H9 (cell line): Measurements from ENCODE around the gene MRPL44. TPM values are rescaled to one million over a fixed set of nuclear protein-coding genes. Genes with fewer than 3 reads are reported as not detected.

Source experiments
- DNase-seq: peaks from one replicate; pipeline ENCODE4 v3.0.0-alpha.2; 2017
- H2AFZ ChIP-seq: one replicate; pipeline ENCODE4 v1.6.1; 2013; ENCODE audit warnings: mild to moderate bottlenecking, low read length, control low read depth, moderate library complexity
- H2AK5ac ChIP-seq: 2 replicates; pipeline ENCODE4 v1.6.1; 2013; ENCODE audit warnings: low read length, control low read depth, mixed read lengths; ENCODE audit not compliant: insufficient read length
- H2BK120ac ChIP-seq: one replicate; pipeline ENCODE4 v1.6.1; 2013; ENCODE audit warnings: low read depth, mild to moderate bottlenecking, low read length, control low read depth, inconsistent platforms; ENCODE audit not compliant: poor library complexity, severe bottlenecking
- H2BK12ac ChIP-seq: 2 replicates; pipeline ENCODE4 v1.6.1; 2013; ENCODE audit warnings: low read length, control low read depth, mixed read lengths, low read depth; ENCODE audit not compliant: insufficient read length
- H2BK15ac ChIP-seq: 2 replicates; pipeline ENCODE4 v1.6.1; 2013; ENCODE audit warnings: low read depth, low read length, control low read depth
- H2BK20ac ChIP-seq: one replicate; pipeline ENCODE4 v1.6.1; 2013; ENCODE audit warnings: low read depth, mild to moderate bottlenecking, low read length, control low read depth, inconsistent platforms; ENCODE audit not compliant: poor library complexity, severe bottlenecking
- H2BK5ac ChIP-seq: 2 replicates; pipeline ENCODE4 v1.6.1; 2013; ENCODE audit warnings: low read length, control low read depth, mixed read lengths; ENCODE audit not compliant: insufficient read length
- H3K14ac ChIP-seq: 2 replicates; pipeline ENCODE4 v1.6.1; 2013; ENCODE audit warnings: low read length, control low read depth; ENCODE audit not compliant: insufficient read depth
- H3K18ac ChIP-seq: 2 replicates; pipeline ENCODE4 v1.6.1; 2013; ENCODE audit warnings: low read depth, mild to moderate bottlenecking, mixed read lengths, low read length, control low read depth; ENCODE audit not compliant: insufficient read length
- H3K23ac ChIP-seq: 2 replicates; pipeline ENCODE4 v1.6.1; 2013; ENCODE audit warnings: low read length, control low read depth, mixed read lengths, low read depth; ENCODE audit not compliant: insufficient read length
- H3K23me2 ChIP-seq: 2 replicates; pipeline ENCODE4 v1.6.1; 2013; ENCODE audit warnings: low read depth, mild to moderate bottlenecking, mixed read lengths, low read length, control low read depth; ENCODE audit not compliant: insufficient read length, poor library complexity, severe bottlenecking
- H3K27ac ChIP-seq: 2 replicates; pipeline ENCODE4 v1.5.1; 2013; ENCODE audit warnings: low read length, control low read depth, mixed read lengths, low read depth; ENCODE audit not compliant: insufficient read length
- H3K27me3 ChIP-seq: 2 replicates; pipeline ENCODE4 v1.6.1; 2013; ENCODE audit warnings: low read length, control low read depth, inconsistent platforms; ENCODE audit not compliant: insufficient read depth
- H3K4ac ChIP-seq: 2 replicates; pipeline ENCODE4 v1.6.1; 2013; ENCODE audit warnings: low read depth, mild to moderate bottlenecking, control low read depth, inconsistent platforms, low read length, moderate library complexity
- H3K4me1 ChIP-seq: 2 replicates; pipeline ENCODE4 v1.6.1; 2013; ENCODE audit warnings: low read length, control low read depth, inconsistent platforms; ENCODE audit not compliant: insufficient read depth
- H3K4me2 ChIP-seq: 2 replicates; pipeline ENCODE4 v1.6.1; 2013; ENCODE audit warnings: low read length, control low read depth, mixed read lengths; ENCODE audit not compliant: insufficient read length, insufficient read depth
- H3K56ac ChIP-seq: 2 replicates; pipeline ENCODE4 v1.6.1; 2013; ENCODE audit warnings: low read depth, mild to moderate bottlenecking, mixed read lengths, low read length, control low read depth; ENCODE audit not compliant: insufficient read length
- H3K79me1 ChIP-seq: 2 replicates; pipeline ENCODE4 v1.6.1; 2013; ENCODE audit warnings: low read depth, mild to moderate bottlenecking, moderate library complexity, low read length, control low read depth, inconsistent platforms; ENCODE audit not compliant: insufficient read depth, poor library complexity, severe bottlenecking
- H3K79me2 ChIP-seq: 2 replicates; pipeline ENCODE4 v1.6.1; 2013; ENCODE audit warnings: low read length, control low read depth, inconsistent platforms; ENCODE audit not compliant: insufficient read depth
- H3K9ac ChIP-seq: 2 replicates; pipeline ENCODE4 v1.6.1; 2013; ENCODE audit warnings: low read length, control low read depth, mixed read lengths; ENCODE audit not compliant: insufficient read length; ENCODE audit errors: extremely low read depth
- H3K9me3 ChIP-seq: one replicate; pipeline ENCODE4 v1.6.1; 2013; ENCODE audit warnings: low read depth, low read length, inconsistent platforms; ENCODE audit not compliant: control insufficient read depth
- H3T11ph ChIP-seq: one replicate; pipeline ENCODE4 v1.6.1; 2013; ENCODE audit warnings: mild to moderate bottlenecking, low read length, control low read depth, inconsistent platforms
- H4K20me1 ChIP-seq: one replicate; pipeline ENCODE4 v1.6.1; 2013; ENCODE audit not compliant: control insufficient read depth, insufficient read length, insufficient read depth
- H4K5ac ChIP-seq: 2 replicates; pipeline ENCODE4 v1.6.1; 2013; ENCODE audit warnings: low read depth, mild to moderate bottlenecking, mixed read lengths, low read length, control low read depth; ENCODE audit not compliant: insufficient read length
- H4K8ac ChIP-seq: replicated peaks from 2 replicates; pipeline ENCODE4 v1.6.1; 2013; ENCODE audit warnings: low read length, control low read depth, mixed read lengths, low read depth; ENCODE audit not compliant: insufficient read length
- H4K91ac ChIP-seq: 2 replicates; pipeline ENCODE4 v1.6.1; 2013; ENCODE audit warnings: low read depth, mild to moderate bottlenecking, moderate library complexity, mixed read lengths, low read length, control low read depth; ENCODE audit not compliant: insufficient read length
- H3K27ac Mint-ChIP-seq, 3 experiments: 2 replicates in 2 of 3; 3 replicates in 1 of 3; pipeline ENCODE4 v1.8.0; 2020 to 2021; ENCODE audit warnings: mixed read lengths in 3 of 3, mild to moderate bottlenecking in 1 of 3, moderate library complexity in 1 of 3
- H3K27me3 Mint-ChIP-seq: 2 replicates; pipeline ENCODE4 v1.8.0; 2021; ENCODE audit warnings: low read depth, mild to moderate bottlenecking, moderate library complexity, mixed read lengths
- H3K36me3 Mint-ChIP-seq, 3 experiments: 2 replicates in 2 of 3; 3 replicates in 1 of 3; pipeline ENCODE4 v1.8.0; 2020 to 2021; ENCODE audit warnings: low read depth in 3 of 3, mixed read lengths in 3 of 3; ENCODE audit not compliant: insufficient read depth in 1 of 3
- H3K4me1 Mint-ChIP-seq, 2 experiments: 2 replicates each; pipeline ENCODE4 v1.8.0; 2020; ENCODE audit warnings: mixed read lengths in 2 of 2
- H3K4me3 Mint-ChIP-seq, 2 experiments: 2 replicates in 1 of 2; 3 replicates in 1 of 2; pipeline ENCODE4 v1.8.0; 2020 to 2021; ENCODE audit warnings: mild to moderate bottlenecking in 2 of 2, mixed read lengths in 2 of 2, moderate library complexity in 1 of 2
- H3K9me3 Mint-ChIP-seq, 2 experiments: 2 replicates in 1 of 2; 3 replicates in 1 of 2; pipeline ENCODE4 v1.8.0; 2020; ENCODE audit warnings: mild to moderate bottlenecking in 2 of 2, mixed read lengths in 2 of 2, moderate library complexity in 1 of 2
- CTCF ChIP-seq: fragments of 200-600 bp; sonication (generic); conservative IDR thresholded peaks from 3 replicates; pipeline ENCODE4 v1.8.0; 2021; ENCODE audit warnings: antibody characterized with exemption, mild to moderate bottlenecking
- WGBS: extraction: QIAGEN DNeasy Blood & Tissue Kit; methylation state at CpG from one replicate; pipeline ENCODE4 v1.1.7; 2013; ENCODE audit warnings: missing lambda C conversion rate, low lambda C conversion rate, mixed read lengths; ENCODE audit not compliant: insufficient read length; ENCODE audit errors: extremely low coverage; 5-methylcytosine and 5-hydroxymethylcytosine counted together
- total RNA-seq: library from RNA; stranded (reverse); gene quantifications from 2 replicates; pipeline ENCODE4 v1.2.1, GENCODE V29; 2021

The MRPL44 gene
- total RNA-seq, 1 experiment from 2014 or later = 46.1 TPM

GRCh38 chr2:223928113-223929006 is 28.9 kb upstream of the MRPL44 start:
- Histone ChIP-seq H3K27me3 (no peaks in the 10 kb centered on the region), H3K4ac (no peak overlapping the region), H2AFZ (no peak overlapping the region), H4K20me1 (no peaks in the 10 kb centered on the region), H3K14ac (no peak overlapping the region), H2BK12ac (no peak overlapping the region), H3K18ac (no peak overlapping the region), H3K9ac (no peak overlapping the region), H3K27ac (no peak overlapping the region), H3T11ph (no peak overlapping the region), H3K23me2 (no peaks in the 10 kb centered on the region), H4K5ac (no peak overlapping the region), H2BK20ac (no peak overlapping the region), H3K79me1 (peaks cover 5% of the 10 kb centered on the region), H2BK5ac (no peak overlapping the region), H4K8ac (no peak overlapping the region), H3K56ac (no peak overlapping the region), H2BK120ac (no peak overlapping the region), H3K4me2 (no peak overlapping the region), H3K79me2 (peaks cover 14% of the 10 kb centered on the region; the same call in 1 of the 2 replicates), H3K23ac (no peak overlapping the region), H3K9me3 (no peaks in the 10 kb centered on the region), H4K91ac (no peak overlapping the region), H2AK5ac (no peak overlapping the region), H3K4me1 (peaks cover 5% of the 10 kb centered on the region; the same call in 1 of the 2 replicates), H2BK15ac (no peak overlapping the region)
- TF ChIP-seq CTCF = no peak
- WGBS = no CpG with 5 or more reads among the region's 7 CpGs
- peaks cover 20 to 38% (median 33%) of the 10 kb centered on the region in 3 experiments; a peak in 6 of 7 replicates for H3K36me3 Mint-ChIP-seq
- no peak for DNase-seq
- H3K27me3 Mint-ChIP-seq = no peaks in the 10 kb centered on the region
- 0 out of 7 replicates have a peak overlapping the region, but pooled peaks of 1 of the 3 experiments have one; percentile 63 for H3K27ac Mint-ChIP-seq
- H3K4me1 Mint-ChIP-seq = peaks cover 18 to 29% of the 10 kb centered on the region in 2 experiments
- no peak overlapping the region; a peak in 1 of 5 replicates for H3K4me3 Mint-ChIP-seq
- peaks cover 9 to 21% of the 10 kb centered on the region in 2 experiments for H3K9me3 Mint-ChIP-seq
